Fibroblast of lung (primary cell): ENCODE results near the gene SEMA4D. TPM values are rescaled to one million over a fixed set of nuclear protein-coding genes. Genes with fewer than 3 reads are reported as not detected.

Experiments used
- DNase-seq, 2 donors: peaks; one replicate each; pipeline versions ENCODE4 v3.0.0 to v3.0.0-alpha.2; 2010; ENCODE audit warnings: low read depth in 2 of 2
- H2AFZ ChIP-seq: 2 replicates; pipeline ENCODE4 v1.5.1; 2012; ENCODE audit warnings: low read length, control low read depth, inconsistent platforms
- H3K27ac ChIP-seq: 2 replicates; pipeline ENCODE4 v1.5.1; 2011; ENCODE audit warnings: low read length, control low read depth; ENCODE audit not compliant: insufficient read depth
- H3K27me3 ChIP-seq: 2 replicates; pipeline ENCODE4 v1.5.1; 2011; ENCODE audit warnings: mild to moderate bottlenecking, low read length; ENCODE audit not compliant: control insufficient read depth, insufficient read depth
- H3K36me3 ChIP-seq: 2 replicates; pipeline ENCODE4 v1.5.1; 2011; ENCODE audit warnings: low read length; ENCODE audit not compliant: control insufficient read depth, insufficient read depth
- H3K4me1 ChIP-seq: 2 replicates; pipeline ENCODE4 v1.5.1; 2011; ENCODE audit warnings: low read length; ENCODE audit not compliant: control insufficient read depth, insufficient read depth; ENCODE audit errors: extremely low read depth
- H3K4me2 ChIP-seq: 2 replicates; pipeline ENCODE4 v1.5.1; 2011; ENCODE audit warnings: low read length, control low read depth; ENCODE audit not compliant: insufficient read depth; ENCODE audit errors: extremely low read depth
- H3K4me3 ChIP-seq, 4 experiments: fragments of 200-600 bp in 1 of 4; sonication (generic) in 1 of 4; replicated peaks in 1 of 4; 2 replicates each; pipeline ENCODE4 v1.5.1; 2011 to 2016; ENCODE audit warnings: low read length in 4 of 4, low read depth in 3 of 4, mild to moderate bottlenecking in 3 of 4, control low read depth in 2 of 4, inconsistent platforms in 1 of 4, mixed read lengths in 1 of 4; ENCODE audit not compliant: insufficient read depth in 1 of 4; ENCODE audit errors: control extremely low read depth in 1 of 4
- H3K79me2 ChIP-seq: 2 replicates; pipeline ENCODE4 v1.5.1; 2012; ENCODE audit warnings: mild to moderate bottlenecking, low read length, inconsistent platforms; ENCODE audit not compliant: control insufficient read depth, insufficient read depth
- H3K9ac ChIP-seq: 2 replicates; pipeline ENCODE4 v1.5.1; 2011; ENCODE audit warnings: mild to moderate bottlenecking, low read length, control low read depth; ENCODE audit not compliant: insufficient read depth
- H3K9me3 ChIP-seq: 2 replicates; pipeline ENCODE4 v1.5.1; 2012; ENCODE audit warnings: low read depth, low read length; ENCODE audit not compliant: control insufficient read depth, insufficient read depth
- H4K20me1 ChIP-seq: 2 replicates; pipeline ENCODE4 v1.5.1; 2011; ENCODE audit warnings: low read length; ENCODE audit not compliant: control insufficient read depth, insufficient read depth; ENCODE audit errors: extremely low read depth
- CTCF ChIP-seq, 2 donors: IDR thresholded peaks in 1 of 2; conservative IDR thresholded peaks in 1 of 2; 1 replicate in 1 of 2; 2 replicates in 1 of 2; pipeline ENCODE4 v1.5.1; 2011 to 2012; ENCODE audit warnings: low read length in 2 of 2, control low read depth in 1 of 2, inconsistent platforms in 1 of 2, low read depth in 1 of 2, mild to moderate bottlenecking in 1 of 2
- EZH2 ChIP-seq: IDR thresholded peaks from 2 replicates; pipeline ENCODE4 v1.5.1; 2012; ENCODE audit warnings: low read length, control low read depth, mild to moderate bottlenecking; ENCODE audit errors: missing control alignments
- polyA plus RNA-seq, 2 donors: library from polyadenylated mRNA; depleted of rRNA in 1 of 2; stranded (reverse) in 1 of 2; unstranded in 1 of 2; fragments of >200 nt; gene quantifications; 2 replicates each; pipeline ENCODE4 v1.2.1, GENCODE V29; 2011 to 2012; ENCODE audit warnings: missing spikeins in 1 of 2
- total RNA-seq: library from RNA; depleted of rRNA; stranded (reverse); fragments of >200 nt; gene quantifications from 2 replicates; pipeline ENCODE4 v1.2.1, GENCODE V29; 2014

SEMA4D gene
- total and polyA plus RNA-seq, 2 donors (not counting 1 experiment from before 2014, with no cell fraction given), result 0.67 to 2.6 TPM

GRCh38 chr9:89452561-89452960 lies 45.4 kb downstream of the SEMA4D start:
- TF ChIP-seq CTCF (conservative IDR thresholded peaks at IDR 0.05 in 1 of 2, IDR thresholded peaks at IDR 0.05 in 1 of 2; ENCODE audit: low read depth in 1 of 2, low read length in 2 of 2) (no peak), EZH2 (no peak)

GRCh38 chr9:89450213-89450612 lies 47.7 kb downstream of the SEMA4D start:
- no peak overlapping the region for H2AFZ ChIP-seq
- TF ChIP-seq CTCF (conservative IDR thresholded peaks at IDR 0.05 in 1 of 2, IDR thresholded peaks at IDR 0.05 in 1 of 2; ENCODE audit: low read depth in 1 of 2, low read length in 2 of 2), result no peak
- TF ChIP-seq EZH2, result no peak
- DNase-seq, result no peak

More at GRCh38 chr9:89452561-89452960, 45.4 kb downstream of the SEMA4D start:
- no peaks in the 10 kb centered on the region for H3K9me3 ChIP-seq
- no peak overlapping the region for H3K27ac ChIP-seq
- no peaks in the 10 kb centered on the region for H3K27me3 ChIP-seq
- no peak overlapping the region for H3K4me2 ChIP-seq
- H4K20me1 ChIP-seq, result no peaks in the 10 kb centered on the region
- no peak for DNase-seq
- no peaks in the 10 kb centered on the region for H3K36me3 ChIP-seq
- H3K4me3 ChIP-seq, result no peak overlapping the region
- no peaks in the 10 kb centered on the region for H3K79me2 ChIP-seq
- H2AFZ ChIP-seq, result no peak overlapping the region
- no peaks in the 10 kb centered on the region for H3K4me1 ChIP-seq
- H3K9ac ChIP-seq, result no peak overlapping the region

GRCh38 chr9:89449261-89449671 lies 48.6 kb downstream of the SEMA4D start:
- Histone ChIP-seq H4K20me1 (no peaks in the 10 kb centered on the region), H3K79me2 (no peaks in the 10 kb centered on the region), H3K27ac (no peak overlapping the region), H3K4me2 (no peak overlapping the region), H3K4me3 (no peak overlapping the region), H3K4me1 (no peaks in the 10 kb centered on the region), H3K27me3 (no peaks in the 10 kb centered on the region), H3K9me3 (no peaks in the 10 kb centered on the region), H3K9ac (no peak overlapping the region), H2AFZ (no peak overlapping the region), H3K36me3 (no peaks in the 10 kb centered on the region)
- DNase-seq, result no peak
- no peak for TF ChIP-seq CTCF (conservative IDR thresholded peaks at IDR 0.05 in 1 of 2, IDR thresholded peaks at IDR 0.05 in 1 of 2; ENCODE audit: low read depth in 1 of 2, low read length in 2 of 2)
- TF ChIP-seq EZH2, result no peak

More at GRCh38 chr9:89450213-89450612, 47.7 kb downstream of the SEMA4D start:
- Histone ChIP-seq H3K27me3 (no peaks in the 10 kb centered on the region), H3K9me3 (no peaks in the 10 kb centered on the region), H3K27ac (no peak overlapping the region), H3K4me1 (no peaks in the 10 kb centered on the region), H3K79me2 (no peaks in the 10 kb centered on the region), H3K9ac (no peak overlapping the region), H4K20me1 (no peaks in the 10 kb centered on the region), H3K4me2 (no peak overlapping the region), H3K4me3 (no peak overlapping the region), H3K36me3 (no peaks in the 10 kb centered on the region)
